Prostate gland (tissue), 2 donors: Measurements from ENCODE around the gene TOE1.

Experiments
- POLR2A ChIP-seq: fragments of 450-650 bp; IDR thresholded peaks from one replicate; pipeline ENCODE4 v1.6.1; 2016; ENCODE audit warnings: antibody characterized with exemption, mild to moderate bottlenecking
- POLR2AphosphoS5 ChIP-seq: sonication (generic); formaldehyde crosslinking; IDR thresholded peaks from one replicate; pipeline ENCODE4 v1.6.1; 2017; ENCODE audit warnings: antibody characterized with exemption
- TF ChIP-seq, protein P1 (sequence below), 4 experiments: fragments of 200-600 bp in 2 of 4; fragments of 450-650 bp in 2 of 4; sonication (generic) in 2 of 4; IDR thresholded peaks; 1 replicate in 3 of 4; 2 replicates in 1 of 4; pipeline ENCODE4 v1.5.1; 2016 to 2019; ENCODE audit warnings: antibody characterized with exemption in 4 of 4, mild to moderate bottlenecking in 2 of 4, moderate library complexity in 2 of 4

DNA sequence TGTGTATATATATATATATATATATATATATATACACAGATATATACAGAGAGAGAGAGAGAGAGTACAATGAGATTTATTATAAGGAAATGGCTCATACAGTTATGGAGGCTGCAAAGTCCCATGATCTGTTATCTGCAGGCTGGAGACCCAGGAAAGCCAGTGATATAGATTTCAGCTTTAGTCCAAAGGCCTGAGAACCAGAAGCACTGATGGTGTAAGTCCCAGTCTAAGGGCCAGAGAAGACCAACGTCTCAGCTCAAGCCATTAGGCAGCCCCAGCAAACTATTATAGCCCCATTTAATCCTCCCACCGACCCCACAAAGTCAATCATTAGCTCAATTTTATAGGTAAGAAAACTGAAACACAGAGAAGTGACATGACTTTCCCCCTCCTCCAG lies 48.3 kb upstream of the TOE1 start:
- TF ChIP-seq POLR2A: no peak
- TF ChIP-seq, protein P1, sequence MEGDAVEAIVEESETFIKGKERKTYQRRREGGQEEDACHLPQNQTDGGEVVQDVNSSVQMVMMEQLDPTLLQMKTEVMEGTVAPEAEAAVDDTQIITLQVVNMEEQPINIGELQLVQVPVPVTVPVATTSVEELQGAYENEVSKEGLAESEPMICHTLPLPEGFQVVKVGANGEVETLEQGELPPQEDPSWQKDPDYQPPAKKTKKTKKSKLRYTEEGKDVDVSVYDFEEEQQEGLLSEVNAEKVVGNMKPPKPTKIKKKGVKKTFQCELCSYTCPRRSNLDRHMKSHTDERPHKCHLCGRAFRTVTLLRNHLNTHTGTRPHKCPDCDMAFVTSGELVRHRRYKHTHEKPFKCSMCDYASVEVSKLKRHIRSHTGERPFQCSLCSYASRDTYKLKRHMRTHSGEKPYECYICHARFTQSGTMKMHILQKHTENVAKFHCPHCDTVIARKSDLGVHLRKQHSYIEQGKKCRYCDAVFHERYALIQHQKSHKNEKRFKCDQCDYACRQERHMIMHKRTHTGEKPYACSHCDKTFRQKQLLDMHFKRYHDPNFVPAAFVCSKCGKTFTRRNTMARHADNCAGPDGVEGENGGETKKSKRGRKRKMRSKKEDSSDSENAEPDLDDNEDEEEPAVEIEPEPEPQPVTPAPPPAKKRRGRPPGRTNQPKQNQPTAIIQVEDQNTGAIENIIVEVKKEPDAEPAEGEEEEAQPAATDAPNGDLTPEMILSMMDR (IDR thresholded peaks at IDR 0.05): no peak
- TF ChIP-seq POLR2AphosphoS5: no peak
